Measurements from ENCODE around the gene DPYSL5. TPM values are rescaled to one million over a fixed set of nuclear protein-coding genes. Genes with fewer than 3 reads are reported as not detected.

DPYSL5 gene
- total and polyA plus RNA-seq, 2 donors (not counting 3 experiments of a cell fraction or from before 2014, with no cell fraction given): not detected

DNA sequence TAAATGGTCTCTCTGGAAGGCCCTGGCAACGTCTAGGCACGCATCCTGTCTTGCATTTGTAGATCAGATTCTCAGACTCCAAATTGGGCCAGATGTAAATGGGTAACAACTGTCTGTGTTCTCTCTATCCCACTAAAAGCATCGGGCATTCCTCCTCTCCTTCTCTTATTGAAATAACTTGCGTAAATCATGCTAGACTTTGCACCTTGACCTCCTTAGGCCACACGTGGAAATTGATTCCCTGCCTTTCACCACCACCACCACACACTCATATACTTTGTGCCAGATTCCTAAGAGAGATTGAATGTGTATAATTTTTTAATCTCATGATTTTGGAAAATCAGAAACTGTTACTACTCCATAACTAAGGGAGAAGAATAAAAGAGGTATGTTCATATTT is 143.8 kb downstream of the DPYSL5 start:
- no peaks in the 10 kb centered on the region for H3K9me1 ChIP-seq (replicated peaks; ENCODE audit: control insufficient read depth, extremely low read depth, insufficient read depth, low read length)
- POLR2A ChIA-PET: no interaction called here
- CTCF ChIA-PET: interaction anchor here (1.4 to 2.3 kb wide), 2 partner anchors 18 to 30 kb away, joined by 3 to 9 read pairs; no protein-coding TSS in a partner anchor
- no peaks in the 10 kb centered on the region for H3K9me3 ChIP-seq (replicated peaks; ENCODE audit: control insufficient read depth, insufficient read depth, low read length)
- H4K20me1 ChIP-seq (replicated peaks; ENCODE audit: control insufficient read depth, extremely low read depth, insufficient read depth, low read length): no peaks in the 10 kb centered on the region
- H2AFZ ChIP-seq (ENCODE audit: low read depth, low read length): no peak overlapping the region
- peaks cover 7% of the 10 kb centered on the region for H3K4me1 ChIP-seq (ENCODE audit: control insufficient read depth, extremely low read depth, insufficient read depth, low read length)
- peaks cover 3 to 10% of the 10 kb centered on the region in 2 experiments for H3K27me3 ChIP-seq (ENCODE audit: control insufficient read depth in 2 of 2, insufficient read depth in 2 of 2, low read length in 2 of 2)
- DNase-seq (ENCODE audit: low read depth, low spot score) (no peak), FAIRE-seq (no peak)
- no peak overlapping the region for H3K4me2 ChIP-seq (ENCODE audit: insufficient read depth, low read length)
- no peak overlapping the region for H3K27ac ChIP-seq (ENCODE audit: insufficient read depth, low read depth, low read length)
- H3K9ac ChIP-seq (replicated peaks; ENCODE audit: extremely low read depth, insufficient read depth, low read length): no peak overlapping the region
- dilution Hi-C loops (cut with MboI; ENCODE audit: extremely low pct_ligation_motif_present, low sequenced_read_pairs) (no loop called here), intact Hi-C loops (cut with micrococcal nuclease) (no loop called here)
- no peak overlapping the region for H3K4me3 ChIP-seq (replicated peaks in 1 of 3; ENCODE audit: insufficient read depth in 1 of 3, low read depth in 1 of 3, low read length in 3 of 3)
- no TSS peak for BruUV-seq (replicated peaks)
- no peaks in the 10 kb centered on the region for H3K36me3 ChIP-seq (ENCODE audit: control insufficient read depth in 2 of 2, extremely low read depth in 1 of 2, insufficient read depth in 2 of 2, low read length in 2 of 2)
- no peaks in the 10 kb centered on the region for H3K79me2 ChIP-seq (ENCODE audit: control insufficient read depth, insufficient read depth, low read length)
- TF ChIP-seq POLR2AphosphoS5 (IDR thresholded peaks at IDR 0.05; ENCODE audit: insufficient read depth, low read depth, low read length): no peak
- TF ChIP-seq EZH2 (IDR thresholded peaks at IDR 0.05; ENCODE audit: borderline replicate concordance, low read depth, low read length, severe bottlenecking): no peak
- TF ChIP-seq JUN (IDR thresholded peaks at IDR 0.05; ENCODE audit: borderline replicate concordance, insufficient read depth, insufficient read length, low read depth): no peak
- TF ChIP-seq, protein P1, sequence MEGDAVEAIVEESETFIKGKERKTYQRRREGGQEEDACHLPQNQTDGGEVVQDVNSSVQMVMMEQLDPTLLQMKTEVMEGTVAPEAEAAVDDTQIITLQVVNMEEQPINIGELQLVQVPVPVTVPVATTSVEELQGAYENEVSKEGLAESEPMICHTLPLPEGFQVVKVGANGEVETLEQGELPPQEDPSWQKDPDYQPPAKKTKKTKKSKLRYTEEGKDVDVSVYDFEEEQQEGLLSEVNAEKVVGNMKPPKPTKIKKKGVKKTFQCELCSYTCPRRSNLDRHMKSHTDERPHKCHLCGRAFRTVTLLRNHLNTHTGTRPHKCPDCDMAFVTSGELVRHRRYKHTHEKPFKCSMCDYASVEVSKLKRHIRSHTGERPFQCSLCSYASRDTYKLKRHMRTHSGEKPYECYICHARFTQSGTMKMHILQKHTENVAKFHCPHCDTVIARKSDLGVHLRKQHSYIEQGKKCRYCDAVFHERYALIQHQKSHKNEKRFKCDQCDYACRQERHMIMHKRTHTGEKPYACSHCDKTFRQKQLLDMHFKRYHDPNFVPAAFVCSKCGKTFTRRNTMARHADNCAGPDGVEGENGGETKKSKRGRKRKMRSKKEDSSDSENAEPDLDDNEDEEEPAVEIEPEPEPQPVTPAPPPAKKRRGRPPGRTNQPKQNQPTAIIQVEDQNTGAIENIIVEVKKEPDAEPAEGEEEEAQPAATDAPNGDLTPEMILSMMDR (IDR thresholded peaks at IDR 0.05; ENCODE audit: extremely low read depth in 1 of 2, insufficient read depth in 1 of 2, low read depth in 1 of 2, low read length in 2 of 2): no peak
- TF ChIP-seq POLR2A (IDR thresholded peaks at IDR 0.05; ENCODE audit: low read depth, low read length): no peak
- TF ChIP-seq, protein P2, sequence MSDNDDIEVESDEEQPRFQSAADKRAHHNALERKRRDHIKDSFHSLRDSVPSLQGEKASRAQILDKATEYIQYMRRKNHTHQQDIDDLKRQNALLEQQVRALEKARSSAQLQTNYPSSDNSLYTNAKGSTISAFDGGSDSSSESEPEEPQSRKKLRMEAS (IDR thresholded peaks at IDR 0.05; ENCODE audit: insufficient read depth, insufficient read length): no peak
- TF ChIP-seq GATA2 (IDR thresholded peaks at IDR 0.05; ENCODE audit: insufficient read depth, insufficient read length, low read depth, low read length): no peak
- no peak for TF ChIP-seq MYC (IDR thresholded peaks at IDR 0.05; ENCODE audit: low read depth, low read length)
- no peak for TF ChIP-seq FOS (IDR thresholded peaks at IDR 0.05; ENCODE audit: borderline replicate concordance, insufficient read depth, low read length)
